ENCODE measurements around the gene DCST1. TPM values are rescaled to one million over a fixed set of nuclear protein-coding genes. Genes with fewer than 3 reads are reported as not detected.
A peak's percentile ranks its signal among the peaks of the same experiment; 100 is the strongest.

The DCST1 gene
- total and polyA plus RNA-seq, 2 of the 4 experiments (the other 2 are of a cell fraction), result not detected

GRCh38 chr1:155009742-155010141, 23.9 kb upstream of the DCST1 start:
- TF ChIP-seq FOS (IDR thresholded peaks at IDR 0.05; ENCODE audit: low read depth, low read length) (no peak), SMC3 (IDR thresholded peaks at IDR 0.05; ENCODE audit: low read depth, low read length) (no peak), RCOR1 (IDR thresholded peaks at IDR 0.05; ENCODE audit: insufficient replicate concordance, low read length) (no peak), MXI1 (IDR thresholded peaks at IDR 0.05; ENCODE audit: borderline replicate concordance, low read depth, low read length) (no peak), BHLHE40 (IDR thresholded peaks at IDR 0.05; ENCODE audit: low read depth, low read length) (no peak), CTCF (conservative IDR thresholded peaks at IDR 0.05; ENCODE audit: low read depth, low read length) (no peak), CHD1 (IDR thresholded peaks at IDR 0.05; ENCODE audit: low read depth, low read length) (no peak)
- H3K14ac ChIP-seq (replicated peaks; ENCODE audit: low read depth, low read length), result no peak overlapping the region
- peaks cover 6% of the 10 kb centered on the region; the same call in 1 of the 2 replicates for H3K9me1 ChIP-seq (ENCODE audit: insufficient read depth, low read length)
- no peak for DNase-seq
- in situ Hi-C loops (cut with MboI; ENCODE audit: low sequenced_read_pairs) (no loop called here), intact Hi-C loops (cut with micrococcal nuclease) (no loop called here), dilution Hi-C loops (cut with HindIII; ENCODE audit: low sequenced_read_pairs, unreplicated experiment) (no loop called here)
- H4K5ac ChIP-seq (ENCODE audit: low read depth, low read length), result no peak overlapping the region
- H2BK5ac ChIP-seq (ENCODE audit: low read depth, low read length, poor library complexity, severe bottlenecking), result no peak overlapping the region
- H2BK120ac ChIP-seq (ENCODE audit: low read depth, low read length), result no peak overlapping the region
- POLR2A ChIA-PET (ENCODE audit: unreplicated experiment), result no interaction called here
- no peaks in the 10 kb centered on the region for H3K9me3 ChIP-seq (ENCODE audit: control insufficient read depth, insufficient read depth, low read length)
- no peak overlapping the region for H2AK9ac ChIP-seq (replicated peaks; ENCODE audit: low read depth, low read length, poor library complexity)
- 100% methylated on average over 2 of the region's 5 CpGs; no CpG with 5 or more reads in 1 of the 2 experiments for WGBS, 2 experiments (ENCODE audit: extremely low coverage in 2 of 2, insufficient read length in 1 of 2)
- peaks cover 0 to 51% of the 10 kb centered on the region in 2 experiments; a peak in 3 of 4 replicates for H3K79me1 ChIP-seq (ENCODE audit: low read depth in 1 of 2, low read length in 2 of 2)
- H2BK20ac ChIP-seq (ENCODE audit: low read depth, low read length), result no peak overlapping the region
- peaks cover 10% of the 10 kb centered on the region for H3K4me1 ChIP-seq (ENCODE audit: control insufficient read depth, insufficient read depth, low read length)
- H2BK15ac ChIP-seq (ENCODE audit: low read depth, low read length), result no peak overlapping the region
- BruUV-seq (replicated peaks), result no TSS peak
- H4K91ac ChIP-seq (ENCODE audit: insufficient read depth, low read depth, low read length), result no peak overlapping the region
- H3K4me2 ChIP-seq (ENCODE audit: low read depth, low read length), result no peak overlapping the region
- no peak overlapping the region for H3K23ac ChIP-seq (ENCODE audit: low read depth, low read length)
- ATAC-seq (ENCODE audit: low read depth), result no peak
- no peak overlapping the region for H2AFZ ChIP-seq (replicated peaks; ENCODE audit: low read length, poor library complexity)
- no peak overlapping the region for H3K4me3 ChIP-seq (ENCODE audit: insufficient read depth, low read depth, low read length)
- no peak overlapping the region for H3K9ac ChIP-seq (ENCODE audit: low read depth, low read length)
- no peak overlapping the region for H3K18ac ChIP-seq (ENCODE audit: low read depth, low read length)
- CTCF ChIA-PET, result no interaction called here
- peak overlapping the region; percentile 9; the same call in 1 of the 2 replicates for H2AK5ac ChIP-seq (ENCODE audit: low read depth, low read length)
- H4K8ac ChIP-seq (ENCODE audit: low read depth in 2 of 2, low read length in 2 of 2), result no peak overlapping the region
- H3K27ac ChIP-seq (ENCODE audit: insufficient read depth, low read length), result no peak overlapping the region
- peaks cover 19% of the 10 kb centered on the region for H4K20me1 ChIP-seq (ENCODE audit: insufficient read depth, low read length)
- no peaks in the 10 kb centered on the region for H3K27me3 ChIP-seq (ENCODE audit: control insufficient read depth, insufficient read depth, low read length)
- peaks cover 10% of the 10 kb centered on the region for H3K36me3 ChIP-seq (ENCODE audit: control insufficient read depth, insufficient read depth, low read length)
- H3K4ac ChIP-seq (ENCODE audit: low read depth, low read length), result no peak overlapping the region
- no peak overlapping the region for H3K56ac ChIP-seq (ENCODE audit: extremely low read depth, insufficient read depth, low read length)

Measured in IMR-90 (cell line).